ENCODE results near the gene RAC3.

Gene RAC3

GRCh38 chr17:82078433-82078832 is 47.0 kb downstream of the RAC3 start:
- H3K27me3 ChIP-seq (ENCODE audit: control insufficient read depth in 3 of 3, insufficient read depth in 3 of 3, low read depth in 1 of 3, low read length in 3 of 3) = no peaks in the 10 kb centered on the region
- peaks cover 21% of the 10 kb centered on the region for H3K79me1 ChIP-seq (ENCODE audit: low read depth, low read length)
- no peak overlapping the region for H2BK12ac ChIP-seq (ENCODE audit: low read length)
- H3K9ac ChIP-seq (ENCODE audit: low read depth, low read length, poor library complexity) = no peak overlapping the region
- H2AFZ ChIP-seq (ENCODE audit: low read length) = no peak overlapping the region
- no peak overlapping the region for H2AK5ac ChIP-seq (ENCODE audit: low read depth, low read length)
- H2BK5ac ChIP-seq (ENCODE audit: low read length) = no peak overlapping the region
- no peak overlapping the region for H3K4ac ChIP-seq (ENCODE audit: low read length)
- peaks cover 0 to 3% of the 10 kb centered on the region in 2 donors for H3K4me1 ChIP-seq (ENCODE audit: control insufficient read depth in 2 of 2, insufficient read depth in 1 of 2, low read depth in 1 of 2, low read length in 2 of 2)
- H2BK120ac ChIP-seq (ENCODE audit: low read depth, low read length) = no peak overlapping the region
- H2BK15ac ChIP-seq (ENCODE audit: low read length) = no peak overlapping the region
- peaks cover 46 to 58% of the 10 kb centered on the region in 2 donors for H3K36me3 ChIP-seq (replicated peaks in 1 of 2; ENCODE audit: control insufficient read depth in 2 of 2, insufficient read depth in 2 of 2, low read length in 2 of 2)
- no peak for DNase-seq (ENCODE audit: low spot score)
- no peak overlapping the region for H3K23ac ChIP-seq (ENCODE audit: low read depth, low read length, poor library complexity)
- peaks cover 0 to 1% of the 10 kb centered on the region in 2 donors for H3K9me3 ChIP-seq (replicated peaks in 1 of 2; ENCODE audit: control insufficient read depth in 2 of 2, insufficient read depth in 1 of 2, low read depth in 1 of 2, low read length in 2 of 2)
- no CpG with 5 or more reads among the region's 18 CpGs for WGBS, 2 donors (ENCODE audit: extremely low coverage in 2 of 2, insufficient read length in 2 of 2, insufficient replicate concordance in 1 of 2)
- no peak overlapping the region for H3K4me2 ChIP-seq (ENCODE audit: insufficient read depth, low read length, poor library complexity, severe bottlenecking)
- H3K27ac ChIP-seq (replicated peaks; ENCODE audit: low read length) = no peak overlapping the region
- no peak overlapping the region for H4K91ac ChIP-seq (ENCODE audit: low read depth, low read length, poor library complexity)
- H3K14ac ChIP-seq (ENCODE audit: low read length) = no peak overlapping the region
- no peak overlapping the region for H3K4me3 ChIP-seq (ENCODE audit: low read length in 2 of 2)
- H3K18ac ChIP-seq (ENCODE audit: low read length) = no peak overlapping the region
- H4K8ac ChIP-seq (ENCODE audit: low read depth, low read length) = no peak overlapping the region

- no CpG with 5 or more reads among the region's 47 CpGs for WGBS, 2 donors (ENCODE audit: extremely low coverage in 2 of 2, insufficient read length in 2 of 2, insufficient replicate concordance in 1 of 2)
- no peak overlapping the region for H3K14ac ChIP-seq (ENCODE audit: low read length)
These were observed 47.7 kb downstream of the RAC3 start for GRCh38 chr17:82079001-82079677.

GRCh38 chr17:82080048-82080788 is 48.7 kb downstream of the RAC3 start:
- Histone ChIP-seq H3K14ac (ENCODE audit: low read length) (no peak overlapping the region), H3K4ac (ENCODE audit: low read length) (no peak overlapping the region), H4K8ac (ENCODE audit: low read depth, low read length) (no peak overlapping the region), H2BK12ac (ENCODE audit: low read length) (no peak overlapping the region), H3K23ac (ENCODE audit: low read depth, low read length, poor library complexity) (peak overlapping the region; percentile 34), H3K36me3 (replicated peaks in 1 of 2; ENCODE audit: control insufficient read depth in 2 of 2, insufficient read depth in 2 of 2, low read length in 2 of 2) (peaks cover 61 to 76% of the 10 kb centered on the region in 2 donors), H3K9me3 (replicated peaks in 1 of 2; ENCODE audit: control insufficient read depth in 2 of 2, insufficient read depth in 1 of 2, low read depth in 1 of 2, low read length in 2 of 2) (peaks cover 0 to 1% of the 10 kb centered on the region in 2 donors), H3K4me1 (ENCODE audit: control insufficient read depth in 2 of 2, insufficient read depth in 1 of 2, low read depth in 1 of 2, low read length in 2 of 2) (peaks cover 0 to 3% of the 10 kb centered on the region in 2 donors), H2BK120ac (ENCODE audit: low read depth, low read length) (no peak overlapping the region), H3K27me3 (ENCODE audit: control insufficient read depth in 3 of 3, insufficient read depth in 3 of 3, low read depth in 1 of 3, low read length in 3 of 3) (no peaks in the 10 kb centered on the region), H3K18ac (ENCODE audit: low read length) (peak overlapping the region; percentile 11), H4K91ac (ENCODE audit: low read depth, low read length, poor library complexity) (no peak overlapping the region), H2BK5ac (ENCODE audit: low read length) (peak overlapping the region; percentile 22), H2AK5ac (ENCODE audit: low read depth, low read length) (no peak overlapping the region), H2AFZ (ENCODE audit: low read length) (no peak overlapping the region), H2BK15ac (ENCODE audit: low read length) (no peak overlapping the region), H3K4me3 (ENCODE audit: low read length in 2 of 2) (no peak overlapping the region), H3K27ac (replicated peaks; ENCODE audit: low read length) (no peak overlapping the region), H3K4me2 (ENCODE audit: insufficient read depth, low read length, poor library complexity, severe bottlenecking) (no peak overlapping the region), H3K79me1 (ENCODE audit: low read depth, low read length) (peaks cover 33% of the 10 kb centered on the region), H3K9ac (ENCODE audit: low read depth, low read length, poor library complexity) (peak overlapping the region; percentile 50)
- no peak for DNase-seq (ENCODE audit: low spot score)
- WGBS, 2 donors (ENCODE audit: extremely low coverage in 2 of 2, insufficient read length in 2 of 2, insufficient replicate concordance in 1 of 2) = no CpG with 5 or more reads among the region's 36 CpGs

More at GRCh38 chr17:82079001-82079677, 47.7 kb downstream of the RAC3 start:
- peaks cover 0 to 1% of the 10 kb centered on the region in 2 donors for H3K9me3 ChIP-seq (replicated peaks in 1 of 2; ENCODE audit: control insufficient read depth in 2 of 2, insufficient read depth in 1 of 2, low read depth in 1 of 2, low read length in 2 of 2)
- no peak overlapping the region for H4K91ac ChIP-seq (ENCODE audit: low read depth, low read length, poor library complexity)
- H4K8ac ChIP-seq (ENCODE audit: low read depth, low read length) = no peak overlapping the region
- no peak overlapping the region for H3K4ac ChIP-seq (ENCODE audit: low read length)
- H3K18ac ChIP-seq (ENCODE audit: low read length) = no peak overlapping the region
- no peak overlapping the region for H3K27ac ChIP-seq (replicated peaks; ENCODE audit: low read length)
- no peak for DNase-seq (ENCODE audit: low spot score)
- no peak overlapping the region for H3K4me3 ChIP-seq (ENCODE audit: low read length in 2 of 2)
- H2AK5ac ChIP-seq (ENCODE audit: low read depth, low read length) = no peak overlapping the region
- H2BK120ac ChIP-seq (ENCODE audit: low read depth, low read length) = no peak overlapping the region
- no peak overlapping the region for H2BK5ac ChIP-seq (ENCODE audit: low read length)
- H3K23ac ChIP-seq (ENCODE audit: low read depth, low read length, poor library complexity) = no peak overlapping the region
- no peak overlapping the region for H2BK15ac ChIP-seq (ENCODE audit: low read length)
- H3K4me2 ChIP-seq (ENCODE audit: insufficient read depth, low read length, poor library complexity, severe bottlenecking) = no peak overlapping the region
- H3K27me3 ChIP-seq (ENCODE audit: control insufficient read depth in 3 of 3, insufficient read depth in 3 of 3, low read depth in 1 of 3, low read length in 3 of 3) = no peaks in the 10 kb centered on the region
- H3K36me3 ChIP-seq (replicated peaks in 1 of 2; ENCODE audit: control insufficient read depth in 2 of 2, insufficient read depth in 2 of 2, low read length in 2 of 2) = peaks cover 53 to 65% of the 10 kb centered on the region in 2 donors
- peak overlapping the region; percentile 44 for H3K9ac ChIP-seq (ENCODE audit: low read depth, low read length, poor library complexity)
- H2BK12ac ChIP-seq (ENCODE audit: low read length) = peak overlapping the region; percentile 22
- H3K79me1 ChIP-seq (ENCODE audit: low read depth, low read length) = peaks cover 27% of the 10 kb centered on the region
- H2AFZ ChIP-seq (ENCODE audit: low read length) = no peak overlapping the region
- H3K4me1 ChIP-seq (ENCODE audit: control insufficient read depth in 2 of 2, insufficient read depth in 1 of 2, low read depth in 1 of 2, low read length in 2 of 2) = peaks cover 0 to 3% of the 10 kb centered on the region in 2 donors

DNA sequence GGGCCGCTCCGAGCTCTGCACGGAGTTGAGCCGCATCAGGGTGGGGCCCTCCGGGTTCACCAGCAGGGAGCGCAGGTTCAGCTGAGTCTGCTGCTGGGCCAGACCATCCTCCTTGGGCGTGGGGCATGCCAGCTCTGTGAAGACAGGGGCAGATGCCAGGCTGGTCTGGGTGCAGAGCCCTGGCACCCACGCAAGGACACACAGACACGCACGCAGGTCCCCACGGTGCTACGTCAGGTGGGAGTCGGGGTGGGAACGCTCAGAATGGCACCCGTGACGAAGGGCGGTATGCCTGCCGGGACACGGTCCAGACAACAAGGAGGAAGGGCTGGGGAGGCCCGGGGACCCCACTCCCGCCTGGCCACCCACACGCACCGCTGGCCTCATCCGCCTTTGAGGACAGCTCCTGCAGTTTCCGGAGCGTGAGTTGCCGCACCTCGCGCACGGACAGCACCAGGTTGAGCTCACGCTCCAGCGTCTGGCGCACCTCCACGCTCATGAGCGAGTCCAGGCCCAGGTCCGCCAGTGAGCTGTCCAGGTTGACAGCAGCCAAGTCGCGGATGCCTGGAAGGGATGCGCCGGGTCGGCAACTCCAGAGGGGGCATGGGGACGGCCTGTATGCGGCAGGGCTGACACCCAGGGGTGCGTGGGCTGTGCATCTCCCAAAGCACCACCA is 49.4 kb downstream of the RAC3 start:
- H2BK120ac ChIP-seq (ENCODE audit: low read depth, low read length) = no peak overlapping the region
- no peak overlapping the region for H3K27ac ChIP-seq (replicated peaks; ENCODE audit: low read length)
- peaks cover 35% of the 10 kb centered on the region for H3K79me1 ChIP-seq (ENCODE audit: low read depth, low read length)
- H2BK12ac ChIP-seq (ENCODE audit: low read length) = peak overlapping the region; percentile 6
- H4K91ac ChIP-seq (ENCODE audit: low read depth, low read length, poor library complexity) = no peak overlapping the region
- H3K23ac ChIP-seq (ENCODE audit: low read depth, low read length, poor library complexity) = peak overlapping the region; percentile 43
- peak overlapping the region; percentile 21 for H3K14ac ChIP-seq (ENCODE audit: low read length)
- H3K4ac ChIP-seq (ENCODE audit: low read length) = no peak overlapping the region
- H3K9me3 ChIP-seq (replicated peaks in 1 of 2; ENCODE audit: control insufficient read depth in 2 of 2, insufficient read depth in 1 of 2, low read depth in 1 of 2, low read length in 2 of 2) = peaks cover 0 to 1% of the 10 kb centered on the region in 2 donors
- peaks cover 0 to 3% of the 10 kb centered on the region in 2 donors for H3K4me1 ChIP-seq (ENCODE audit: control insufficient read depth in 2 of 2, insufficient read depth in 1 of 2, low read depth in 1 of 2, low read length in 2 of 2)
- H3K27me3 ChIP-seq (ENCODE audit: control insufficient read depth in 3 of 3, insufficient read depth in 3 of 3, low read depth in 1 of 3, low read length in 3 of 3) = no peaks in the 10 kb centered on the region
- no peak overlapping the region for H2AFZ ChIP-seq (ENCODE audit: low read length)
- no CpG with 5 or more reads among the region's 44 CpGs for WGBS, 2 donors (ENCODE audit: extremely low coverage in 2 of 2, insufficient read length in 2 of 2, insufficient replicate concordance in 1 of 2)
- H2AK5ac ChIP-seq (ENCODE audit: low read depth, low read length) = no peak overlapping the region
- H4K8ac ChIP-seq (ENCODE audit: low read depth, low read length) = no peak overlapping the region
- no peak overlapping the region for H3K4me2 ChIP-seq (ENCODE audit: insufficient read depth, low read length, poor library complexity, severe bottlenecking)
- no peak for DNase-seq (ENCODE audit: low spot score)
- H2BK5ac ChIP-seq (ENCODE audit: low read length) = peak overlapping the region; percentile 22
- H2BK15ac ChIP-seq (ENCODE audit: low read length) = no peak overlapping the region
- peaks cover 68 to 83% of the 10 kb centered on the region in 2 donors for H3K36me3 ChIP-seq (replicated peaks in 1 of 2; ENCODE audit: control insufficient read depth in 2 of 2, insufficient read depth in 2 of 2, low read length in 2 of 2)
- H3K9ac ChIP-seq (ENCODE audit: low read depth, low read length, poor library complexity) = peak overlapping the region; percentile 50
- no peak overlapping the region for H3K4me3 ChIP-seq (ENCODE audit: low read length in 2 of 2)
- no peak overlapping the region for H3K18ac ChIP-seq (ENCODE audit: low read length)
